Ammon's horn (tissue), 1 donor: ENCODE data around the gene C6orf47.

ENCODE experiments used
- DNase-seq: peaks from one replicate; pipeline ENCODE4 v3.0.0-alpha.2; 2016; ENCODE audit warnings: low spot score

C6orf47 gene

DNA sequence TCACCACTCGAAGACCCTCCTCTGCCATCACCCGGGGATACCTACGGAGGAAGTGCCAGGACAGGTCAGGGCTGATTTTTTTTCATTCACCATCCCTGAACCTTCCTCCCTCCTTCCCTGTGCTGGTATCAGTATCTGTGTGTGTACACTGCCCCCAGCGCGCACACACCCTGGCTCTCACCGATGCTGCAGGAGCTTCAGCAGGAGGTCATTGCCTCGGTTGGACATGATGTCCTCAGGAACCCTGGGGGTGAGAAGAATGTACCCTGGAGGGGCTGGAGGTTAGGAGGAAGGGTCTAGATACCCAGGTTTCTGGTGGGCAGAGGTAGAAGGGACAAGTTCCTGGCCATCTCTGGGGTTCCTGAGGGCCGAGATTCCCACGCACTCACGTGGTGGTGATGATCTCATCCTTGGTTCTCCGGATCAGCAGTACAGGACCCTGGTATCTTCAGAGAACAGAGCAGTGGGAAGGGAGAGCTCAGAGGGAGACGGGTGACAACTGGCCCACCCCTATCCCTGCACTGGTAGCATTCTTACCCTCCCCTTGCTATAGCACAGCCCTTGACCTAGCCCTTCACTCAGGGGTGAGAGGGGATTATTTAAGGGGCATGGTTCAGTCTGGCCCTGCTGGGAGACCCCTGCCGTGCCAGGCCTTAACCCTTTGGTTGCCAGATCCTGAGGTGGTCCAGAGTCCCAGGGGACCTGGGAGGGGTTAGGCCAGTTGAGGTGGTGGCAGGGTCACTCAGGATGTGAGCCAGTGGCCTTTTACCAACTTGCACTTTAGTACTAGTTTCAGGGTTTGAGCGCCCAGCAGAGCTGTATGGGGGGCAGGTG is 27.5 kb upstream of the C6orf47 start:
- DNase-seq: no peak

DNA sequence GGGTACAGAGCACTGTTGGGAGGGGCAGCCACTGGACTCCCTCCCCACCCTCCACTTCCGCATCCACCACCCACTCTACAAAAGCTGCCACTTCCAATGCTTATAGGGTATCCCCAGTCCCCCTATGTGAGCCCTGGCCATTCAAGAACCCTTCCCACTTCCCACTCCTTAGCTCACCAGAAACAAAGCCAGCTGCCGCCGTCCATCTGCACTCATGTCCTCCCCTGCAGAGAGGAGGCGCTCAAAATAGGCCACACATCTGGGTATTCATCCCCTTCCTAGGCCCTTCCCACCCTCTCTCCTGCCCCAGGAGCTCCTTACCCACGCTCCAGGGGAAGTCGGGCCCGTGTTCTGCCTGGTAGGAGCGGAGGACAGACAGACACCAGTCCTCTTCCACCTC is 26.7 kb upstream of the C6orf47 start:
- no peak for DNase-seq

DNA sequence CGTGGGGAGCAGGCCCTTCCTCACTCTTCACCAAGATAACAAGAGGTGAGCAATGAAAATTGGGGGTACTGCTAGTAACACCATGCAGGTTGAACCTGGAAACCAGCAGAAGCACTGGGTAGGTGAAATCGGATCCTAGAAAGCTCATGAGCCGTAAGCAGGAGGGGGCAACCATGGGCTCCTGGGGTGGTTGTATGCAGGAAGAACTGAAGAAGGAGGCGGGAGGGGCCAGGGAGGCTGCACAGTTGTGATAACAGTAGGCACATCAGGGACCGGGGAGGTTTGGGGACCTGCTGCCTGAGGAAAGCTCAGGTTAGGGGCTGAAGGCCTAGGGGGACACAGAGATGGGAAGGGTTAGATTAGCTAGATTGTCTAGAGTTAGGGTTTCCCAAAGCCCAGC is 25.9 kb upstream of the C6orf47 start:
- no peak for DNase-seq

DNA sequence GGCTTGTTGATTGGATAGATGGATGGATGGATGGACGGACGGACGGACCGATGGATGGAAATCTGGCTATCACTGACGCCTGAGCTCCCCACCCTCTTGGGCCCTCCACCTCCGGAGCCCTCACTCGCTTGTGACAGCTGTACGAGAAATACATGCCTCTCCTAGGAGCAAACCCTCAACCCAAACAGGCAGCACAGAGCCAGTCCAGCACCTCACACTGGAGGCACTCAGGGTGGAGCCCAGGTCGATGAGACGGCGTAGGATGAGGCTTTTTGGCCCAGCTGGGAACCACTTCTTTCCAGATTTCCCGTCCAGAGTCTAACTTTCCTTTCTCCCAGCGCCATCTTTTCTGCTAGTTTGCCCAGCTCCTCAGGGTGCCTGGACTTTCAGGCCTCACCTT is 23.0 kb upstream of the C6orf47 start:
- no peak for DNase-seq

DNA sequence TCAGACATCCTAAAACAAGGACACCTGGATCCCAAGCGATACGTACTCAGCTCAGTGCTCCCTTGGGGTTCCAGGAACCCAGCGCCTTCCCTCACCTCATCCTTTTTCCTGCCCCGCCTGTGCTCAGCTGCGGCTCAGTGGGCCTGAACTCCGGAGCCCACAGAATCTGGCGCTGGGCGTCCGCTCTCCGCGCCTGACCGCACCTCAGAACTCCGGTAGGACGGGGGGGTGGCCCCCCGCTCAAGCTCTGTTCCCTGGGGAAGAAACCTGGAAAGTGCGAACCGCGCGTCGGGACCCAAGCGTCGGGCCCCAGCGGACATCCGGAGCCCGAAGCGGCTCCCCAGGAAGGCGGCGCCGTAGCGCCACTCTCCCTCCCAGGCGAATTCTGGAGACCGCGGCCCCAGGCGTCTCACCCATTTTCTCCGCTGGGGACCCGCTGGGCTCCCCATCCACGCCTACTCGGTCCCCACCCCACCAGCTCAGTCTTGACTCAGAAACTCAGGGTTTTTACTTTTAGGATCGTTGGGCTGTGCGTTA is 20.6 kb upstream of the C6orf47 start:
- peak; percentile 32 for DNase-seq

DNA sequence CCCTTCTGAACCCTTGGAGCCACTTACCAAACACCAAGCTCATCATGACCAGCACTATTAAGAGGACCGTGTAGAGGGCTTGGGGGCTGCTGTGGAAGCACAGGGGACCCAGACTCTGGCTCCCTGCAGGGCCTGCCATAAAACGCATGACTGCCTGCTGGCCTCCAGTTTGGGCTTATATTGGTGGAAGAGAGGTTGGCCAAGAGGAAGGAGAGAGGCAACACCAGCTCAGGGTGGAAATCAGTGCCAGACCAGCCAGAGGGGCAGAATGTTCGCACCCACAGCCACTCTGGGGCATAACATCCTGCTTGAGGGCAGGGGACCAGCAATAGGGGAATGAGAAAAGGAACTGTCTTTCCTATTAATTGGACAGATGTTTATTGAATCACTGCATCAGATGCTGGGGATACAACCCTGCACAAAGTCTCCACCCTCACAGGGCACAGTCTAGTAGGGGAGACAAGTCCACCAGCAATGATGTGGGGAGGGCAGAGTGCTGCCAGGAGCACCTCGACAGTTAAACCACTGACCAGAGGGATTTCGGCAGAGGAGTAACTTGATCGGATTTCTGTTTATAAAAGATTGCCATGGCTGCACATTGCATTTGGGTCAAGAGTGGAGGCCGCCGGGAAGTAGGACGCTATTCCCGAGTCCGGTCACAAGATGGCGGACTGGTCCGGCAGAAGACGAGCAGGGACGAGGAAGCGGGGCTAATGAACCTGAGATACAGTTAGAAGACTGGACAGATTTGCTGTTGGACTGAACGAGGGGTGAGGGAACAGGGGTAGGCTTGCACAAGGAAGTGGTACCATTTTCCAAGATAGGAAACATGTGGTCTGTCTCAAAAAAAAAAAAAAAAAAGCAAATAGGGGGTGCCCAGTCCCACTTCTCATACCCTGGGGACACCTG is 19.9 kb upstream of the C6orf47 start, which contains the start of gene LY6G5C:
Gene LY6G5C (minus strand): TSS at position 842 of the 909 bp plus-strand sequence. CDS start 694 bp downstream, at position 148.
- DNase-seq: peak; percentile 92

DNA sequence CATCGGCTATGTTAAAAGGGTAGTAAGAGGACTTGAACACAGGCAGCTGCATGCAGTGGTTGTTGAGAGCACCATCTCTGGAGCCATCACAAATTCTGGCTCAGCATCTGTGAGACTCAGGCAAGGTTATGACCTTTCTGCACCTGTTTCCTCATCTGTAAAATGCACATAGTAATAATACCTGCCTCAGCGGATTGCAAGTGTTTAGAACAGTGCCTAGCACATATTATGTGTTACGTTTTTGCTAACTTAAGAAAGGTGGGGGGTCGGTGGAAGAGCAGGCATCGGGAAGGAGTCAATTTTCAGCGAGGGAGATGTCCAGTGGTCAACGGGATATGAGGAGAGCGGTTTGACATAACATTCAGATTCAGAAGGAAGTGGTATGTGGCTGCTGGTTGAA is 17.4 kb upstream of the C6orf47 start:
- no peak for DNase-seq

DNA sequence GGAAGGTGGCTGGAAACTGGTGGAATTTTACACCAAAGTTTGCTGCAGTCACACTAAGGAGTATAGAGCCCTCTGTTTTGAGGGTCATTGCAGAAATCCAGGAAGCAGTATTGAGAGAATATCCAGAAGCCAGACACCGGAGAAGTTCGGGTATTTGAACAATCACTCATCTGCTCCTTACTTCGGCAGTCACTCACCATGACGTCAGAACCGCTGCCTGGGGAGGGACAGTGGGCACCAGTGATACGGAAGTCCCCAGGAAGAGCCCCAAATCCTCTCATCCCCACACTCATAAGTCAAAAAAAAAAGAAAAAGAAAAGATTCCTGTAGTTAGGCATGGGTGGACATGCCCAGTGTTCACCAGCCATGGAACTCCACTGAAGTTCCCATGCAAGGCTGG is 16.3 kb upstream of the C6orf47 start:
- no peak for DNase-seq

DNA sequence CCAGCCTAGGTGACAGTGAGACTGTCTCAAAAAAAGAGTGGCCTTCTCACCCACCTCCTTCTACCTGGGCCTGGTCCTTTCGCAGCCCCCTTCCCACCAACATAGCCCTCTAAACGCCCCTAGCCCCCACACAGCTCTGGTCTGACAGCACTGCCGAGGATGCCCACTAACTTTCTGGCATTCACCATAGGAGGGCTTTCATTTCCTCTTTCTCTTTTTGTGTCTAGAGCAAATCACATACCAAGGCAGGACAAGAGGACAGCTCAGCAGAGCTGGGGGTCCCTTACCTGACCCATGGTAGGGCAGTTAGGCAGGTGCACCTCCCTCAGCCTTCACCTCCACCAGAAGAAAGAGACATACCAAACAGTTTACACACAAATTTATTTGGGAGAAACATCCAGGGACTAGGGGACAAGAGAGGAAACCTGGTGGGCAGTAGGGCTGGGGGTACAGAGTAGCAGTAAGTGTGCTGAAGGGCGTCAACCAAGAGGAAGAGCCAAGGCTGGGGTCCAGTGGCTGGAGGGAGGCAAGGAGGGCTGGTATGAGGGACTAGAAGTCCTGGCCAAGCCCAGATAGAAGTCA is 15.8 kb upstream of the C6orf47 start:
- no peak for DNase-seq

DNA sequence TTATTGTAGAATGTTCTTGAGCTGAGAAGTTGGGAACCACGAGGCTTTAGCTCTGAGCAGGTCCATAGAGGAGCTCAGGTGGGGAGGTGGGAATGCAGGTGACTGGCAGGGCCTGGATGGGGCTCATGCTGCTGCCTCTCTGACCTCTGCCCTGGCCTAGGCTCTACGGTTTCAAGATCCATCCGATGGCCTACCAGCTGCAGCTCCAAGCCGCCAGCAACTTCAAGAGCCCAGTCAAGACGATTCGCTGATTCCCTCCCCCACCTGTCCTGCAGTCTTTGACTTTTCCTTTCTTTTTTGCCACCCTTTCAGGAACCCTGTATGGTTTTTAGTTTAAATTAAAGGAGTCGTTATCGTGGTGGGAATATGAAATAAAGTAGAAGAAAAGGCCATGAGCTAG is 9.1 kb upstream of the C6orf47 start, which contains the start of gene LY6G5B:
Gene LY6G5B (plus strand): TSS at position 301 of the 400 bp plus-strand sequence. CDS start 975 bp downstream, outside the sequence.
- no peak for DNase-seq

DNA sequence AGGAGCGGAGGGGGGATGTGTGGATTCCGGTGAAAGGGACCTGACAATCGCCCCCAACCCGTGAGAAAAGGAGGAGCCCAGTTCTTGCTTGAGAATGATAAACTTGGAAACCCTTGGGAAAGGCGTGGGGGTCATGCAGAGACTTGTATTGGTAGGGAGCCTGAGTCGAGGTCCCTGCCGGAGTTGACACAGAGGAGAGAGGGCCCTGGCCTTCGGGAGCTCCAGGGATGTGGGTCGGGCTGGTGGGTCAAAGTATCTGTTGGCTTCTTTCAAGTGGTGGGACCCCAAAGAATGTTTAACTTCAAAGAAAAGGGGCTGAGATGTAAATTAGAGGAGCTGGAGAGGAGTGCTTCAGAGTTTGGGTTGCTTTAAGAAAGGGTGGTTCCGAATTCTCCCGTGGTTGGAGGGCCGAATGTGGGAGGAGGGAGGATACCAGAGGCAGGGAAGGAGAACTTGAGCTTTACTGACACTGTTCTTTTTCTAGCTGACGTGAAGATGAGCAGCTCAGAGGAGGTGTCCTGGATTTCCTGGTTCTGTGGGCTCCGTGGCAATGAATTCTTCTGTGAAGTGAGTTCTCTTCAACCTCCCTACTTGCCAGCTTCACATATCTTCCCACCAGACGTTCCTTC is 5.9 kb upstream of the C6orf47 start:
- DNase-seq: no peak

DNA sequence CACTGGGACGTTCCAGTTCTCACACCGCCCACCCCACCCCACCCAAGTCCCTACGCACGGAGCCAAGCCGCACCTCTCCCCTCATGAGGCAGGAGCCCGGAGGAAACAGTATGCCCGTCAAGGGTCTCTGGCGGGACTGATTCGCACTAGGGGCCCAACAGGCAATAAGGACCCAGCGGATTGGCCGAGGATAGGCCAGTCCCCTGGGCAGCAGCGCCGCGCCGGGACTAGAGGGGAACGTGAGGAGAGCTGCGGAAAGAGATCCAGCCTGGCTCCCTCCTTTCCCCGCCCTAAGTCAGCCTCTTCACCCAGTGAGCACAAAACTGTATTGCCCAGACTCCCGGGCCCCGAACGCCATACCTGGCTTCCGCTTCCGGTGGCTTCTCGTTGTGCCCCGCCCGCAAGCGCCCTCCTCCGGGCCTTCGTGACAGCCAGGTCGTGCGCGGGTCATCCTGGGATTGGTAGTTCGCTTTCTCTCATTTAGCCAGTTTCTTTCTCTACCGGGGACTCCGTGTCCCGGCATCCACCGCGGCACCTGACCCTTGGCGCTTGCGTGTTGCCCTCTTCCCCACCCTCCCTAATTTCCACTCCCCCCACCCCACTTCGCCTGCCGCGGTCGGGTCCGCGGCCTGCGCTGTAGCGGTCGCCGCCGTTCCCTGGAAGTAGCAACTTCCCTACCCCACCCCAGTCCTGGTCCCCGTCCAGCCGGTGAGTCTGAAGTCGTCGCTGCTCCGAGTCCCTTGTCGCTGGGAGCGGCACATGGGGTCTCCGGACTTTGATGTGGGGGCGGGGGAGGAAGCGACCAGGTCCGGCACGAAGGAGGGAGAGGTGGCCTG is 5.1 kb upstream of the C6orf47 start, which contains the start of gene CSNK2B:
Gene CSNK2B (plus strand): TSS at position 580 of the 836 bp plus-strand sequence. CDS start 752 bp downstream, outside the sequence.
- peak; percentile 99 for DNase-seq

DNA sequence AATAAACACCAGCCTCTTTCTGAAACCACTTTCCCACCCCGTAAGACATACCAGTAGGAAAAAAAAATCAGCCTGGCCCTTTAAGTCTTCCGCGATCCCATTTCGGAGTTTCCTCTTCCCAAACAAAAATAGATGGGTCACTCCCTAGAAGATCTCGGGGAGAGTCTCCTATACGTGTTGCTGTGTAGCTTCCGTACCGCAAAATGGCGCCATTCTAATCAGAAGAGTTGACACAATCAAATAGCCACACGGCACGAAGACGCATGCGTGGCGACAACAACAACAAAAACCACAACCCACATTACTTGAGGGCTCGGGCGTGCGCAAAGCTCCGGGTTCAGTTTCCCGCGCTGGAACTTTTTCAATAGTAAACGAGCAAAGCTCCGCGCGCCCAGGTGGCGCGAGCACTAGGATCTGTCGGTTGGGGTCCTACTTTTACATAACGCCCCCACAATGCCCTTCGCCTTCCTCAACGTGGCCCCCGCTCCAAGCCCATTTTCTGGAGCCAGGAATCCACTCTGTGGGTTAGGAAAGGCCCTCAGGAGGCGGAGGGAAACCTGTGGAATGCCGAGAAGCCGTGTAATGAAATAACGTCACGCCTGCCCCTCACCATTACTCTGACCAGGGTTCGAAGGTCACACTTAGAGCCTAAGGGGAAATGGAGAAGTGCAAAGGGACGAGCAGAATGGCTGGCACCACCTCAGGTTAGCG is 4.4 kb upstream of the C6orf47 start, which contains the start of gene GPANK1:
Gene GPANK1 (minus strand): TSS at position 208 of the 711 bp plus-strand sequence. CDS start 519 bp downstream, outside the sequence.
- peak; percentile 98 for DNase-seq

DNA sequence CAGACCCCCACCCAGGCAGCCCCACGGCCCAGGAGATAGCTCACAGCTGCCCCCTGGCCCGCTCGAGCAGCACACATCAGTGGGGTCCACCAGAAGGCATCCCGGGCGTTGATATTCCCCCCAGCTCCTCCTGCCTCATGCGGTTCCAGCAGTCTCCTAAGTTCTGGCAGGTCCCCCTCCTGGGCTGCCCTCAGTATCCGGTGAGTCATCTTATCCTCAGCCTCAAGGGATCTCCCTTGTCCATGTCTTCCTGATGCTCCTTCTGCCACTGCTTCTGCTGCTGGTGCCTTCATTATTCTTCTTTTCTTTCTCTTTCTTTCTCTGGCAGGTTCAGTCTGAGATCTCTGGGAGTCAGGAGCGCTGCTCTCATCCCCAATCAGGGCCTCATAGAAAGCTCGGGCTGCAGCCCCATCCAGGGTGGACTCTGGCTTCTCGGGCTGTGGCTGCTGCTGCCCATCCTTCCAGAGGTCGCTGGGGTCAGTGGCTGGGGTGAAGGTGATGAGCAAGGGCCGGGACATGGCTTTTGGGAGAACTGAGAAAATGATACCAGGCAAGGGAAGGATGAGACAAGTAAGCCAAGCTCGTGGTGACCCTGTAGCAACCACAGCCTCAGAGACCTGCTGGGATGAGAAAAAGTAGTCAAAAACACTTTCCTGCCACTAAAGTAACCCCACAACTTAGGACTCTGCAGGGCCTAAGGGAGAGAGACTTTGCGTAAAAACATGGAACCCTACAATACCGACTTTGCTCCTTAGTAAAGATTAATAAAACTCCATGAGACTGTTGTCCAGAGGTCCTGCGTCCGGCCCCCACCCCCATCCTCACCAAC is 3.6 kb upstream of the C6orf47 start:
- no peak for DNase-seq

DNA sequence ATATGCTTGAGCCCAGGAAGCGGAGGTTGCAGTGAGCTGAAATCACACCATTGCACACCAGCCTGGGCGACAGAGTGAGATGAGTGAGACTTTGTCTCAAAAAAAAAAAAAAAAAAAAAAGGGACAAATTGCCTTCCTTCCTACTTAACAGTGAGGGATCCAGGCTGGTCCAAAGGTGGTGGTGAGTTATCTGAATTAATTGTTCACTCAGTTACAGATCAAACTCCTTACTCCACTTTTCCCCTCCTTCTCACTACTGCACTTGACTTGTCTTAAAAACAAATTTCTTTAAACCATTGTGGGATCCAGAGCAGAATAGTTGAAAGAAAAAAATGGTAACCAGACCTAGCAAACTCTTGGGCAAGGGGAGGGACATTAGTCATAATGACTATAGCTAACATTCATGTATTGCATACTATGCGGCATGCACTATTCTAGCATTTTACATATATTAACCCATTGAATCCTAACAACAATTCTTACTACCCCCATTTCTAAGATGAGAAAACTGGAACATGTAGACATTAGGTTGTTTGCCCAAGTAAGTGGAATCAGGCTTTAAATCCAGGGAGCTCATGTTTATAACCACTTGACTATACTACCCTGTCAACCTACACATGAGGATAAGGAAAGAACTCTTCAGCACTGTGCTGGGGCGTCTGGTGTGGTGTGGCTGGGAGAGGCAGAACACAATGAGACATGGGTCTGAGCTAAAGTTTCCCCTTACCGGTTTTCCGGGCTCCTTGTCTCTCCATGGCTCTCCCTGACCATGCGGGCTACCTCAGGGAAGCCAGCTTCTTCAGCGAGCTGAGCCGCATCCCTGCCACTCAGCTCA is 2.8 kb upstream of the C6orf47 start:
- DNase-seq: no peak

DNA sequence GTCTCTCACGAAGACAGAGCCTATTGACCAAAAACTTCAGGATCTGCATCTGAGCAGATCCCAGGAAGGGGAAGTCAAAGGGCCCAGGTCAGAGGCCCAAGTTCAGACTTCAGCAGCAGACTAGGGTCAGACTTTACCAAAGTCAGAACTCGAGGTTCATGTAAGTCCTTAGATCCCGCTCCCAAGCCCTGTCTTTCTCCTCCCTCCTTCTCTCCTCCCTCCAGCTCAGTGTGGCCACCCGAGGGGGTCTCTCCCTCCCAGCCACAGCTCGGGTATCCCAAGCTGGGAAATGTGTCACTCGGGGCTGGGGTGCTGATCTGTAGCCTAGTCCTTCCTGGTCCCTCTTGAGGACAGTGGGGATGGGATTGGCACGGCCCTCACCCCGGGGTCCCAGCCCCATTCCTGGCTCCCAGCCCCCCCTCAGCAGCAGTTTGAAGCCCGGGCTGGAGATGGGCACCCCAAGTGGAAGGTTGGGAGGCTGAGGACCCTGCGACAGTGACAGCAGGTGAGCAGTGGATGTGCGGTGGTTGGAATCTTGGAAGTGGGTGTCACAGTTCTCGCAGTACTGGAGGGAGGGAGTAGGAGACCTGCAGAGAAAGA is 1.6 kb upstream of the C6orf47 start:
- no peak for DNase-seq
